Measurements from ENCODE around the gene ANKRD65. TPM values are rescaled to one million over a fixed set of nuclear protein-coding genes. Genes with fewer than 3 reads are reported as not detected.
A peak's percentile ranks its signal among the peaks of the same experiment; 100 is the strongest.
"Not testable (repeated sequence)": the region's sequence is repeated elsewhere in the genome, so short reads cannot be mapped to it uniquely, and the experiment has no call there.

ANKRD65 gene
- total RNA-seq, 1 experiment from 2014 or later, result not detected

DNA sequence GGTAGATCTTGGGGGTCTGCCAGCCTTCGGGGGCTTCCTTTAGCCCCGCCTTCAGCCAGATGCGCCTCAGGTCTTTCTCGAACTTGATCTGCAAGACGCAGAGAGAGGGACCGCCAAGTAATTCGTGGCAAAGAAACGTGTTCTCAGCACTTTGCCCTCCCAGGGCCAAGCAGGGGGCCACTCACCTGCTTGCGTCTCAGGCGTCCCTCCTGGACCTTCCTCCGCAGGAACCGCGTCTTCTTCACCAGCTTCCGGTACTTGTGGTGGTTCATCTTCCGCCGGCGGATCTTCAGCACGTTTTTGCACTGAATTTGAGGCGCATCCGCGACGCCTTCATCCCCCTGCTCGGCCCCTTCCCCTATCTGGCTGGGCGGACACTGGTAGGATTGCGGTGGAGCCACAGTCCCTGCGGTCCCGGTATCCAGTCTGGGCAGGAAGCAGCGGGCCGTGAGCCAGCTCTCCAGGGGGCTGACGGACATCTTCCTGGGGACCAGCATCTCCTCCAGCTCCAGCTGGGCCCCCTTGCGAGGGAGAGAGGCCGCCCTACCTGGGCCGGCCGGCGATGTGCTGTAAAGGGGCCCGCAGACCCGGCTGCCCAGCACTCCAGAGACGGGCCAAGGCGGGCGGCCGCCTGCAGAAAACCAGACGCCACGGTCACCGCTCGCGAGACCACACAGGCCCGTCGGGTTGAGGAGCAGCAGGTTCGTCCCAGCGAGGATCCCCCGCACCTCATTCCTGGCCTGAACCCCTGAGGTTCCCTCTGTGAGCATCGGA is 47.1 kb downstream of the ANKRD65 start:
- peak; percentile 67 for DNase-seq
- H3K36me3 ChIP-seq (replicated peaks; ENCODE audit: control insufficient read depth, insufficient read depth, low read length), result peaks cover 2% of the 10 kb centered on the region
- peak overlapping the region; percentile 77 for H3K4me3 ChIP-seq (ENCODE audit: insufficient read depth, low read depth, low read length)
- no peaks in the 10 kb centered on the region for H3K27me3 ChIP-seq (ENCODE audit: control insufficient read depth, insufficient read depth, low read length)

DNA sequence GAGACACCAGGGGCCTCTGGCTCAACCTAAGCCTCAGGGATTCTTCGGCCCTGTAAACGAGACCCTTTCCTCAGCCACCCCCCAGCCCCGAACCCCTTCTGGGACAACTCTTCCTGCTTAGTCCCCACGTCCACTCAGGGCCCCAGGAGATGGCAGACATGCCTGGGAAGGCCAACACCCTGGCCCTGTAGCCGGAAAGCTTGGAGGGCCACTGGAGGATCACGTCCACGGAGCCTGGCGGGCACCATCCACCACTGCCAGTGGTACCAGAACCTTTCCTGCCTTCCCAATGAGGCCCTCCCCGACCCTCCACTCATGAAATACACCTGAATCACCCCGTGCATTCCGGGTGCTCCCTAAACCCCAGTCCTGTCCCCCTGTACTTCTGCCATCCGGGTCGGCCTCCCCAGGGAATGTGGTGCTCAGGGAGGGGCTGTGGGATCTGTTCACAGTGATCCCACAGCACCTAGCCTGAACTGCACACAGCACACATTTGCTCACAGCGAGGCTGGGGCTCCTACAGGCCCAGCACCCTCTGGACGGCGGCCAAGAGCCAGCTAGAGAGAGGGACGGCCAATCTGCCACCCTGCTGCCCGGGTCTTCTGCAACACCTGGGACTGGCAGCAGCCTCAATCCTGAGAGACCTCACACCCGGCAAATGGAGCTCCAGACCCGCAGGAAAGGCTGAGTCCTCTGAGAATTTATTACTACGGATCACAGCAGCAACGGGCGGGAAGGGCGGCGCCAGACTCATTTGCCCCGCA is 47.8 kb downstream of the ANKRD65 start:
- Histone ChIP-seq H3K27me3 (ENCODE audit: control insufficient read depth, insufficient read depth, low read length) (no peaks in the 10 kb centered on the region), H3K4me3 (ENCODE audit: insufficient read depth, low read depth, low read length) (no peak overlapping the region), H3K36me3 (replicated peaks; ENCODE audit: control insufficient read depth, insufficient read depth, low read length) (peaks cover 2% of the 10 kb centered on the region)
- no peak for DNase-seq

DNA sequence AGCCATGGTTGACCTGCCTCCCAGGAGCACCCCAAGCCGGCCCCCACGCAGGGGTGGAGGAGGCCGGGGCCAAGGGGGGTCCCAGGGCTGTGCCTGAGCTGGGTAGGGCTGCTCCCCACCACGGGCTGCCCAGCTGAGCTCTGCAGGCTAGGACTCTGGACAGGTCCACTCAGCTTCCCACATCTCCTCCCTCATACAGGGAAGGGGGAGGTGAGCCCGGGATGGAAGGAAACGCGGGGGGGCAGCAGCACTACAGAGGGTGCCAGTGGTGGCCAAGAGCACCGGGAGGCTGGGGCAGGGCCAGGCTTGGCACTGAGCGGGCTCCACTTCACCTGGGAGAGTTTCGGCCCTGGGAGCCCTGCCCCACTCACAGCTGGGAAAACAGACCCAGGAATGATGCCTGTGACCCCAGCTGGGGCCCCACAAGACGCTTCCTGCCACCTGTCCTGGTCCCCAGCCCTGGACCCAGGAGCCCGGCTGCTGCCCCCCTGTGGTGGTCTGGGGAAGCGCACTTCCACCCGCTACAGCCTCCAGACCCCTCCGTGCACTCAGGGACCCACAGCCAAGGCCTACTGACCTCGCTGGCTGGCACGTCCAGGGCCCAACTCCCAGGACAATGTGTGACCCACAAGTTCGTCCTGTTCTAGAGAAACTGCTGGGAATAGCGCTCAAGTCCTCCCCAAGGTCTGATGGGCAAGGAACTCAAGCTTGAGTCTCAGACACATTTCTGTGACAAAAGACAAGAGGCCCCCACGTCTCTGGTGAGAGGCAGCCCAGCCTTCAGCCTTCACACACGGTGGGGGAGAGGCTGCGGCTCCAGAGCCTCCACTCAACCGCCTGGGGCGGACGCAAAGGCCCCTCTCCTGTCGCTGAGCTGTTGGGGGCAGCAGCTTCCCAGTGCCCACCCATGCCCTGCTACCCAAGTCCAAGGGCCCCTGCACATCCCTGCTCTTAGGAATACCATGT is 49.0 kb downstream of the ANKRD65 start:
- Histone ChIP-seq H3K4me3 (ENCODE audit: insufficient read depth, low read depth, low read length) (no peak overlapping the region), H3K27me3 (ENCODE audit: control insufficient read depth, insufficient read depth, low read length) (no peaks in the 10 kb centered on the region), H3K36me3 (replicated peaks; ENCODE audit: control insufficient read depth, insufficient read depth, low read length) (peaks cover 2% of the 10 kb centered on the region)
- DNase-seq, result peak; percentile 99

DNA sequence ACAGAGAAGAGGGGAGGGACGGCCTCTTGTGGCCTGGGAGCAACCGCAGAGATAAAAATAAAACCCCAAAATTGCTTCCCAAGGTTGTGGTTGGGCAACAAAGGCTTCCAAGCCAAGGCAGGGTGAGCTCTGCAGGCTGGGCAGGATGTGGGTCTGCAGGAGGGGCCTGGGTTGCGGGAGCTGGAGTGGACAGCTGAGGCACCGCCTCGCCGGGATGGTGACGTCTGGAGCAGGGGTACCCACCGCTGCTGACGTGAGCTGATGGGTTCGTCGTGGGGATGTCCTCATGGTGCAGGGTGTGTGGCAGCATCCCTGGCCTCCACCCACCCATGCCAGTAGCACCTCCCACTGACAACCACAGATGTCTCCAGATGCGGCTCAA is 49.7 kb downstream of the ANKRD65 start:
- Histone ChIP-seq H3K27me3 (ENCODE audit: control insufficient read depth, insufficient read depth, low read length) (no peaks in the 10 kb centered on the region), H3K36me3 (replicated peaks; ENCODE audit: control insufficient read depth, insufficient read depth, low read length) (peaks cover 2% of the 10 kb centered on the region), H3K4me3 (ENCODE audit: insufficient read depth, low read depth, low read length) (no peak overlapping the region)
- DNase-seq, result no peak

DNA sequence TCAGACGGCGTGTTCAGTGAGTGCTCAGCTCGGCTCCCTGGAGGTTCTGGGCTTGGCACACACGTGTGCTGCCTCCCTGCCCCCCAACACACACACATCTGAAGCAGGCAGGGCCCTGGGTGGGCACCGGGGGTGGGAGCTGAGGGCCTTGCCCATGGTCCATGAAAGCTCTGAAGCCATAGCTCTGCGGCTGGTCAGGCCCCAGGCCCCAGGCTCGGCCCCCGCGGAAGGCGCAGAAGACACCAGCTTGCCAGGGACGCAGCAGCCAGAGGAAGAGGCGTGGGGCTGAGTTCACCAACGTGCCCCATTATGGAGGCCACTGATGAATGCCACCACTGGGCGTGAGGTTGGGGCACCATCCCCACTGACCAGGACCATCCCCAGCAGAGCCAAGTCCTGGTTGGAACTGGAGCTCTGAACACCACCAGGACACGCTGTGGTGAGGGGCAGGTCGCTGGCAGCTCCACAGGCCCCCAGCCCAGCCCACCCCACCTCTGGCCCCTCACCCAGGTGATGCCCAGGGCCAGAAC is 50.2 kb downstream of the ANKRD65 start:
- Histone ChIP-seq H3K4me3 (ENCODE audit: insufficient read depth, low read depth, low read length) (no peak overlapping the region), H3K36me3 (replicated peaks; ENCODE audit: control insufficient read depth, insufficient read depth, low read length) (peaks cover 2% of the 10 kb centered on the region), H3K27me3 (ENCODE audit: control insufficient read depth, insufficient read depth, low read length) (no peaks in the 10 kb centered on the region)
- no peak for DNase-seq

DNA sequence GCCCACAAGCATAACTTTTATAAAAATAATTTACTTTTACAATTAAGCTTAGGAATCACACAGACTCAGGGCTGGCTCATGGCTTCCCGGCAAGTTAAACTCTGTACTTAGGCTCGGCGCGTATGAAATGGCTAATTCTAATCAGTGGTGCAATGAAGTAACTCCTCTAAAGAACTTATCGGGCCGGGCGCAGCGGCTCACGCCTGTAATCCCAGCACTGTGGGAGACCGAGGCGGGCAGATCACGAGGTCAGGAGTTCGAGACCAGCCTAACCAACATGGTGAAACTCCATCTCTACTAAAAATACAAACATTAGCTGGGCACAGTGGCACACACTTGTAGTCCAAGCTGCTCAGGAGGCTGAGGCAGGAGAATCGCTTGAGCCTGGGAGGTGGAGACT is 51.0 kb downstream of the ANKRD65 start:
- not testable (repeated sequence) for H3K4me3 ChIP-seq (ENCODE audit: insufficient read depth, low read depth, low read length); DNase-seq; H3K27me3 ChIP-seq (ENCODE audit: control insufficient read depth, insufficient read depth, low read length); H3K36me3 ChIP-seq (replicated peaks; ENCODE audit: control insufficient read depth, insufficient read depth, low read length)

Other genes with a start within 250 kb of the ANKRD65 start
- gene TTLL10, start 247.4 kb downstream of the ANKRD65 start, total RNA-seq (2014; rRNA removed; shearing (Covaris generic)), result not detected in 2 replicates
- gene TNFRSF18, start 214.7 kb downstream of the ANKRD65 start, total RNA-seq (2014; rRNA removed; shearing (Covaris generic)), result not detected in 2 replicates
- gene TNFRSF4, start 207.1 kb downstream of the ANKRD65 start, total RNA-seq (2014; rRNA removed; shearing (Covaris generic)), result 0.07 and 0.89 TPM in 2 replicates
- 102 and 127 TPM in 2 replicates for gene SDF4, start 189.3 kb downstream of the ANKRD65 start, total RNA-seq (2014; rRNA removed; shearing (Covaris generic))
- 40.3 and 47.2 TPM in 2 replicates for gene B3GALT6, start 189.0 kb downstream of the ANKRD65 start, total RNA-seq (2014; rRNA removed; shearing (Covaris generic))
- gene C1QTNF12, start 174.6 kb downstream of the ANKRD65 start, total RNA-seq (2014; rRNA removed; shearing (Covaris generic)), result 3.6 and 6.3 TPM in 2 replicates
- 81.8 and 105 TPM in 2 replicates for gene UBE2J2, start 147.4 kb downstream of the ANKRD65 start, total RNA-seq (2014; rRNA removed; shearing (Covaris generic))
- gene SCNN1D, start 140.8 kb downstream of the ANKRD65 start, total RNA-seq (2014; rRNA removed; shearing (Covaris generic)), result 4.0 and 10.2 TPM in 2 replicates
- gene ACAP3, start 113.3 kb downstream of the ANKRD65 start, total RNA-seq (2014; rRNA removed; shearing (Covaris generic)), result 55.7 and 55.9 TPM in 2 replicates
- gene PUSL1, start 112.7 kb downstream of the ANKRD65 start, total RNA-seq (2014; rRNA removed; shearing (Covaris generic)), result 93.5 and 98.6 TPM in 2 replicates
- 169 and 189 TPM in 2 replicates for gene INTS11, start 96.6 kb downstream of the ANKRD65 start, total RNA-seq (2014; rRNA removed; shearing (Covaris generic))
- 25.0 and 27.7 TPM in 2 replicates for gene CPTP, start 96.5 kb downstream of the ANKRD65 start, total RNA-seq (2014; rRNA removed; shearing (Covaris generic))
- 0.14 TPM in 1 of 2 replicates, not detected in the other for gene TAS1R3, start 90.0 kb downstream of the ANKRD65 start, total RNA-seq (2014; rRNA removed; shearing (Covaris generic))
- 189 and 191 TPM in 2 replicates for gene DVL1, start 71.9 kb downstream of the ANKRD65 start, total RNA-seq (2014; rRNA removed; shearing (Covaris generic))
- 54.2 and 80.1 TPM in 2 replicates for gene MXRA8, start 62.7 kb downstream of the ANKRD65 start, total RNA-seq (2014; rRNA removed; shearing (Covaris generic))
- gene AURKAIP1, start 46.1 kb downstream of the ANKRD65 start, total RNA-seq (2014; rRNA removed; shearing (Covaris generic)), result 275 and 320 TPM in 2 replicates
- gene CCNL2, start 21.9 kb downstream of the ANKRD65 start, total RNA-seq (2014; rRNA removed; shearing (Covaris generic)), result 147 and 200 TPM in 2 replicates
- 184 and 267 TPM in 2 replicates for gene MRPL20, start 14.0 kb downstream of the ANKRD65 start, total RNA-seq (2014; rRNA removed; shearing (Covaris generic))
- 32.1 and 37.1 TPM in 2 replicates for gene VWA1, start 14.4 kb upstream of the ANKRD65 start, total RNA-seq (2014; rRNA removed; shearing (Covaris generic))
- gene ATAD3C, start 28.4 kb upstream of the ANKRD65 start, total RNA-seq (2014; rRNA removed; shearing (Covaris generic)), result 0.14 and 0.74 TPM in 2 replicates
- 43.5 and 44.1 TPM in 2 replicates for gene ATAD3B, start 50.5 kb upstream of the ANKRD65 start, total RNA-seq (2014; rRNA removed; shearing (Covaris generic))
- gene ATAD3A, start 90.9 kb upstream of the ANKRD65 start, total RNA-seq (2014; rRNA removed; shearing (Covaris generic)), result 105 and 113 TPM in 2 replicates
- gene TMEM240, start 119.3 kb upstream of the ANKRD65 start, total RNA-seq (2014; rRNA removed; shearing (Covaris generic)), result 13.6 and 14.3 TPM in 2 replicates
- gene SSU72, start 153.6 kb upstream of the ANKRD65 start, total RNA-seq (2014; rRNA removed; shearing (Covaris generic)), result 80.7 and 94.3 TPM in 2 replicates
- 25.6 and 32.7 TPM in 2 replicates for gene FNDC10, start 178.9 kb upstream of the ANKRD65 start, total RNA-seq (2014; rRNA removed; shearing (Covaris generic))
- 45.7 and 89.0 TPM in 2 replicates for gene MIB2, start 194.2 kb upstream of the ANKRD65 start, total RNA-seq (2014; rRNA removed; shearing (Covaris generic))
- gene MMP23B, start 210.9 kb upstream of the ANKRD65 start, total RNA-seq (2014; rRNA removed; shearing (Covaris generic)), result 11.9 and 15.7 TPM in 2 replicates
- gene CDK11B, start 237.7 kb upstream of the ANKRD65 start, total RNA-seq (2014; rRNA removed; shearing (Covaris generic)), result 12.0 and 16.8 TPM in 2 replicates